HL-60 (cell line): ENCODE results near the gene FOCAD.

ENCODE experiments used
- CTCF ChIP-seq: IDR thresholded peaks from one replicate; pipeline ENCODE4 v1.5.1; 2011; ENCODE audit warnings: low read length, control low read depth, inconsistent platforms; ENCODE audit not compliant: insufficient read depth
- POLR2AphosphoS5 ChIP-seq: IDR thresholded peaks from 2 replicates; pipeline ENCODE4 v1.6.1; 2012; ENCODE audit warnings: low read depth
- REST ChIP-seq: IDR thresholded peaks from 2 replicates; pipeline ENCODE4 v1.6.1; 2012; ENCODE audit warnings: low read depth; ENCODE audit not compliant: insufficient replicate concordance

- no peak for TF ChIP-seq CTCF
- TF ChIP-seq POLR2AphosphoS5 = no peak
- TF ChIP-seq REST = no peak
Observed at GRCh38 chr9:21039302-21039701, 355.2 kb downstream of the FOCAD start.
